Stimulated activated CD8-positive, alpha-beta memory T cell treated with anti-CD3 and anti-CD28 coated beads, Interleukin-7, amount 100 ng/mL, for 1 hour (primary cell): ENCODE measurements around the gene ACSL6.

ENCODE experiments used
- DNase-seq, 2 donors: peaks; one replicate each; pipeline ENCODE4 v3.0.0-alpha.2; 2020; ENCODE audit warnings: low read depth in 2 of 2

Gene ACSL6

DNA sequence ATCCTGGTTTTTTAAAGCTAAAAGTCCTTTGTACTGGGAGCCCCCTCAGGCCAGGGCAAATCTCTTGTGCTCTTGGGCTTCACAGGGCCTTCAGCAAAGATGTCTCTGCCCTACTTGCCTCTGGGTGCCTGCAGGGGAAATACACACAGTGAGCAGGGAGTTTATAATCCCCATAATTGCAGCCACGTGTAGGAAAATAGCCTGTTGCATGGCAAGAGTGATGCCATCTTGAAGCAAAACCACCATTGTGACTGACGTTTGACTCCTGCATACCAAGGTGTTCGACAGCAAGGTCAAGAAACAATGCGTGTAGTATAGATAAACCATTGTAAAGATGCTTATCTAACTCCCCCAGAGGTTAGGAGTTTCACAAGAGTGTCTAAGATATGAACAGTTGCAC, 37.6 kb upstream of the ACSL6 start:
- DNase-seq, result no peak

DNA sequence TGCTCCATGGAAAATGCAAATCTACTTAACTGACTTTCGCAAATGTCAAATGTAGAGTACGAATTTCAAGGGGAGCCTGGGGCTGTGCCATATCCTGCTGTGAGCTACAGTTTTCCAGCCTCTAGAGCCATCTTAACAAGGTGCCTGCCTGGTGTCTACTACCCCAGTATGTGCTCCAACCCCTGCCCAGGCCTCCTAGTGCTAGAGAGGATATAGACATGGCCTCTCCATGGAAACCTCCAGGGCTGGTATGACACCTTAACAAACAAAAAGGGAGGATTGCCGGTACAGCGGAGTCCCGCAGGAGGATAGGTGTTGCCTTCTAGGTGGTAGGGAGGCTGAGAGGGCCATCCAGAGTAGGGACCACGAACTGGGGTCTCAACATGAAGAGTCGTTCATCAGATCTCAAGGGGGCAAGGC, 35.4 kb upstream of the ACSL6 start:
- no peak for DNase-seq

DNA sequence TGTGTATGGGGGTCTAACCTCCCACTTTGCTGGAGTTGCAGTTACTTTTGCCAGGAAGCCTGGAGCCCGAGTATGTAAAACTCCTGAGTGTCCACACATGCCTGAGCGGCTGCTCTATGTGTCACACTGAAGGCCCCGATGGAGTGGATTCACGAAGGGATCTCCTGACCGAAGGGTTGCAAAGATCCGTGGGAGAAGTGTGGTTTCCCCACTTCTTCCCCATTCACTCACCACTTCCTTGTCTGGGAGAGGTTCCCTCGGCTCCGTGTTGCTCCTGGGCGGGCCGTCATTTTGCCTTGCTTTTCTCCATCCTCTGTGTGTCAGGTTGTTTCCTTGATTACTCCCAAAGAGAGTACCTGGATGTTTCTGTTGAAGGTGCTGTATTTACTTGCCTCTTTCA, 32.7 kb upstream of the ACSL6 start:
- DNase-seq, result no peak

DNA sequence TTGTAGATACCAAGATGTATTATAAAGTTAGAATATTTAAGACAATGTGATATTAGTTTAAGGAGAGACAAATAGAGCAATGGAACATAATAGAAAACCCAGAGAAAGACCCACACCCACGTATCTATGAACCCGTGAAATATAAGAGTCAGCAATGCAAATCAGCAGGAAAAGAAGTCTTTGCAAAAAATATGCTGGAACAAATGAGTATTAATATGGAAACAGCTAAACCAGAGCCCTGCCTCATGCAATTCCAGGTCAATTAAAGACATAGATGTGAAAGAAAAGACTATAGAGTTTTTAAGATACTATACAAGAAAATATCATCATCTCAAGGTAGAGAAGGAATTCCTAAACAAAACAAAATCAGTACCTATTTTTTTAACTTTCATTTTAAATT, 25.9 kb upstream of the ACSL6 start:
- DNase-seq, result no peak

DNA sequence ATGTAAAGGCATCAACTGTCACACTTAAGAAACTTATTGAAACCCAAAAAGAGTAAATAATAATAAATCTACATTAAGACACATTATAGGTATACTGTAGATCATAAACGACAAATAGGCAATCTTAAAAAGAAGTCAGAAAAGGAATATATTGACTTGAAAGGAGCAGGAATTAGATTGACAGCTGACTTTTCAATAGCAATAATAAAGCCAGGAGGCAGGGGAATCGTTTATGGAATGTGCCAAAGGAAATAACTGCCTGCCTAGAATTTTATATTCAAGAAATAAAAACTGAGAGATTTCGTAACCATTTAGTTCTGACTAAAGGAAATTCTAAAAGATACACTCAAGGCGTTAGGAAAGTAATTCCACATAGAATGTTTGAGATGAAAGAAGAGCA, 21.7 kb upstream of the ACSL6 start:
- DNase-seq, result no peak

DNA sequence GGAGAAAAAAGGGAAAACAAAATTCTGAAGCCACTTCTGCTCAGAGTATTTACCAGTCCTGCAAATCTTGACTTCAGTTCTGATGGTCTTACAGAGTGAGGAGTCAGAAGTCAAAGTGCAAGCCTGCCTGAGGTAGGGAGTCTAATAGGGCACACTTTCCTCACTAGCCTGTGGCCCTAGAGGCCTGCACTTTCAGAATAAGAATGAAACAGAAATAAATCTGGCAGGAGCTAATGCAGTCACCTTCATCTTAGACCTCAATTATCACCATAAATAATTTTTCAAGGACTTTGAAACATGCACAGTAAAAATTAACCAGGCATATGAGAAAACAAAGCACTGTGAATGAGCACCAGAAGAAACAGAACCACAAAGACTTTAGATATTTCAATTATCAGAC, 20.7 kb upstream of the ACSL6 start:
- DNase-seq, result no peak

DNA sequence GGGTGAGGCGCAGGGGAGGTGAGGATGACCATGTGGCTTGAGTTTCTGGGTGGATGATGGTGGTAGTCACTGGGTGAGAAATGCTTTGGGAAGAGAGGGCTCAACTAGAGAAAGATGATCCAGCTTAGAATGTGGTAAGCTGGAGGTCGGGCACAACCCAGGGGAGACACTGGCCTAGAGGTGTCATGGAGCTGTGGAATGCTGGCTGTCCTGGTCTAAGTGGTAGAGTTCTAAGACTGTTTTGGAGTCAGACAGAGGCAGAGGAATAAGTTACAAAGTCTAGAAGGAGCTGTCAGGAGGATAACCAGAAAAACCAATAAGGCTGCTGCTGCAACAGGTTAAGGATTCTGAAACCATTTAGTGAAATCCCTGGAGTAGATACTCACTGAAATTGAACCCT, 19.2 kb upstream of the ACSL6 start:
- no peak for DNase-seq

- DNase-seq, result no peak
Measured at GRCh38 chr5:132029609-132030330, 18.3 kb upstream of the ACSL6 start.

DNA sequence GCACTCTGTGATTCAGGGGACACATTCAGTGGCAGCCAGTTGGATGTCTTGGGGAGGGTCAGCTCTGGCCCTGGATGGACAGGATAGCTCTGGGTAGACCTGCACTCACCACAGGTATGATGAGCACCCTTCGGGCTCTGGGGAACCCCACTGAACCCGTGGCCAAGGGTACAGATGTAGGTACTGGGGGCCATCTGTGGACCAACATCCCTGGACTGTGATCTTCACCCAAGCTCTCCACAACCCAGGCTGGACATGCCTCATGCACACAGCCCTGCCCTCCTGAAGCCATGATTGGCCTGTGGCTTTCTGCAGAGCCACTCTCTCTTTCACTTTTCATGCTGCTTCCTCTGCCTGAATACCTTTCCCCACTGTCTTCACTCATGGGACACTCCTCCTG, 15.6 kb upstream of the ACSL6 start:
- no peak for DNase-seq

- no peak for DNase-seq
Measured at GRCh38 chr5:132026516-132027008, 15.1 kb upstream of the ACSL6 start.

- no peak for DNase-seq
Measured at GRCh38 chr5:132025403-132025971, 14.0 kb upstream of the ACSL6 start.

- no peak for DNase-seq
Measured at GRCh38 chr5:132024789-132025402, 13.4 kb upstream of the ACSL6 start.

DNA sequence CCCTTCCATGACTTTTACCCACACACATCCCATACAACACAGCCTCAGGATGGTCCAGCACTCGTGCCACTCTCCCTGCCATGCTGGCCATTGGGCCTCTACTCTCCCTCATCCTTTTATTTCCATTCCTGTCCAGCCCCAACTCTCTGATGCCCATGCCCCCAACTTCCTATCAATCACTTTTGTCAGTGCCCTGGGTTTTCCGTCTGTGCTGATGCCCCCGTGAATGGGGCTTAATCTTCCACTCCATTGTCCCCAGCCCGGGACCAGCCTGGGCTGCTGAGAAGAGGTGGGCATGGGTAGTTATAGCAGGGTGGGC, 12.6 kb upstream of the ACSL6 start:
- no peak for DNase-seq

- no peak for DNase-seq
Measured at GRCh38 chr5:132023258-132024116, 12.0 kb upstream of the ACSL6 start.

DNA sequence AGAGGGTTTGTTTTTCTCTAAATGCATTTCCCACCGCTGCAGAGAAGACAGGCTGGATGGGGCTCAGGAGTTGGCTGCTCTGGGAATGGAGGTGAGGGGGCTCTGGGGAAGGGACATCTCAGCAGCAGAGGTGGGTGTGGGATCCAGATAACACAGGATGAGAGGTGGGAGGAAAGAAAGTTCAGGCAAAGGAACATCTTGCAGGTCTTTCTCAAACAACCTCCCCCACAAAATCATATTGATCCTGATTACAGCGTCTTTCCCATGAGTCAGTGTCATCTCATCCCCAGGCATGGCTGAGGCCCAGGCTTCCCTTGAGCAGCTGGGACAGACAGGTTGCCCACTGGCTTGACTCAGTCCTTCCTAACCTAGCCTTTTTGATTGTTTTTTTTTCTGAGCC, 11.3 kb upstream of the ACSL6 start:
- no peak for DNase-seq

DNA sequence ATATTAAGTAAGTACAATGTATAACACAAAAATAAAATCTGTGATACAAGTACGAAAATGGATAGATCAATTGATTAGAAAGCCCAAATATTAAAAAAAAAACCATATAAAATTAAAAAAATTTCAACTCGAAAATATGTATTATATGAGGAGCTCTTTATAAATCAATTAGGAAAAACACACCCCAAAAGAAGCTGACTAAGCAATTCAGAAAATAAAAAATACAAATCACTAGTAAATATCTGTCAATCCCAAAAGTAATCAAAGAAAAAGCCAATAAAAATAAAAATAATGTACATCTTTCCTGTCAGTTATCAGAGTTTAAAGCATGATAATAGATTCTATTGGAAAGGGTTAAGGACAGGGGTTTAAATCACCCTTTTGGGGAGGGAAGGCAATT, 10.2 kb upstream of the ACSL6 start:
- DNase-seq, result no peak

GRCh38 chr5:132020568-132021339, 9.3 kb upstream of the ACSL6 start:
- DNase-seq, result no peak

- peak in 1 of 2 donors; percentile 25 for DNase-seq
Measured at GRCh38 chr5:132019857-132020555, 8.5 kb upstream of the ACSL6 start.

GRCh38 chr5:132019337-132019736, 7.9 kb upstream of the ACSL6 start:
- DNase-seq, result no peak

DNA sequence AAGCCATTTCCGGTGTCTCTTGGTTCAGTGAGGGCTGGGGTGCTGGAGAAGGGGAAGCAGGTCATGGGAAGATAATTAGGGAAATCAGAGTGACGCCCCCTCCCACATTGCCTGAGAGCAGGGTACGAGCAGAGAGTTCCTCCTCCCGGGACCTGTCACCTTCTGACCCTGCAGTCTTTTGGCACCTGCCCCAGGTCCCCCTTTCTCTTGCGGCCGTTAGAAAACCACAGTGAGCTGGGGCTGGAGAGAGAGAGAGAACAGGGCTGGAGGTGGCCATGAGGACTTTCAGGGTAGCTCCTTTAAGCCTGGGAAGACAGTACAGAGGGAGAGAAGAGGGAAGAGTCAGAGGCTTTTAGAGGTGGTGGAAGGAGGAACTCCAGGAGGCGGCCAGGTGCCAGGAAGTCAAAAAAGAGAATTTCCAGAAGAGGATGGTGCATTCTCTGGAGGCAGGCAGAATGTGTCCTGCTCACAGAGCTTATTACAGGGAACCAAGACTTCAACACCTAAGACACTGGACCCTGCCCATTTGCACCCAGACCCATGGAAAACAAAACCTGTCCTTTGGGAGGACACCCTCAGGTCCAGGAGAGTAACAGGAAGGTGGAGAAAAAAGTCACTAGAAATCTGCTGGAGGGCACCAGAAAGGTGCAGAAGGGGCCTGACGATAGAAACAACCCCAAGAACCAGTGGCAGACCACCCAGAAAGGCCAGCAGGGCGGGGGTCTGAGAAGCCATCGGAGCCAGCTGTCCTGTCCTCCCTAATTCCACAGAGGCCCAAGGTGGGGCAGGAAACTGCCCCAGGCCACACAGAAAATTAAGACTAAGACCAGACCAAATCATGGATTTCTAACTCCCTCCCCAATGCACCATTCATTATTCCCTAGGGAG, 6.5 kb upstream of the ACSL6 start:
- DNase-seq, result no peak
